Mesendoderm (in vitro differentiated cells): ENCODE results near the gene ZMAT3.
A peak's percentile ranks its signal among the peaks of the same experiment; 100 is the strongest.

Source experiments
- DNase-seq: peaks from one replicate; pipeline ENCODE4 v3.0.0; 2013
- H2AK5ac ChIP-seq: 2 replicates; pipeline ENCODE4 v1.6.1; 2013; ENCODE audit warnings: low read length, inconsistent platforms
- H2BK120ac ChIP-seq: 2 replicates; pipeline ENCODE4 v1.6.1; 2013; ENCODE audit warnings: low read depth, mild to moderate bottlenecking, low read length, moderate library complexity, mixed read lengths
- H2BK15ac ChIP-seq: replicated peaks from 2 replicates; pipeline ENCODE4 v1.6.1; 2013; ENCODE audit warnings: low read depth, mild to moderate bottlenecking, moderate library complexity
- H2BK5ac ChIP-seq: 2 replicates; pipeline ENCODE4 v1.6.1; 2013; ENCODE audit warnings: low read length, inconsistent platforms
- H3K18ac ChIP-seq: 2 replicates; pipeline ENCODE4 v1.6.1; 2013; ENCODE audit warnings: mild to moderate bottlenecking, low read length, mixed read lengths
- H3K23ac ChIP-seq: one replicate; pipeline ENCODE4 v1.6.1; 2013; ENCODE audit warnings: low read length
- H3K27ac ChIP-seq: 2 replicates; pipeline ENCODE4 v1.5.1; 2013; ENCODE audit warnings: low read depth, mild to moderate bottlenecking, inconsistent platforms, low read length, moderate library complexity
- H3K27me3 ChIP-seq: 2 replicates; pipeline ENCODE4 v1.6.1; 2013; ENCODE audit warnings: low read length, control low read depth, mild to moderate bottlenecking, inconsistent platforms; ENCODE audit not compliant: insufficient read depth, poor library complexity
- H3K36me3 ChIP-seq: 2 replicates; pipeline ENCODE4 v1.6.1; 2013; ENCODE audit warnings: low read length, inconsistent platforms; ENCODE audit not compliant: control insufficient read depth, insufficient read depth
- H3K4ac ChIP-seq: one replicate; pipeline ENCODE4 v1.6.1; 2013; ENCODE audit warnings: low read depth, mild to moderate bottlenecking, low read length, moderate library complexity
- H3K4me1 ChIP-seq: 2 replicates; pipeline ENCODE4 v1.6.1; 2013; ENCODE audit warnings: low read depth, low read length, inconsistent platforms; ENCODE audit not compliant: control insufficient read depth
- H3K4me2 ChIP-seq: 2 replicates; pipeline ENCODE4 v1.6.1; 2013; ENCODE audit warnings: low read length
- H3K4me3 ChIP-seq: 2 replicates; pipeline ENCODE4 v1.5.1; 2013; ENCODE audit warnings: mild to moderate bottlenecking, low read length
- H3K56ac ChIP-seq: one replicate; pipeline ENCODE4 v1.6.1; 2013; ENCODE audit warnings: low read length
- H3K79me1 ChIP-seq: 2 replicates; pipeline ENCODE4 v1.6.1; 2013; ENCODE audit warnings: low read length, inconsistent platforms
- H3K79me2 ChIP-seq: 2 replicates; pipeline ENCODE4 v1.6.1; 2013; ENCODE audit warnings: mild to moderate bottlenecking, low read length; ENCODE audit not compliant: control insufficient read depth, insufficient read depth
- H3K9ac ChIP-seq: 2 replicates; pipeline ENCODE4 v1.6.1; 2013; ENCODE audit warnings: low read length, inconsistent platforms
- H4K5ac ChIP-seq: one replicate; pipeline ENCODE4 v1.6.1; 2013; ENCODE audit warnings: low read length
- H4K8ac ChIP-seq: one replicate; pipeline ENCODE4 v1.6.1; 2013; ENCODE audit warnings: low read depth, mild to moderate bottlenecking, control low read depth, low read length, moderate library complexity
- WGBS: extraction: QIAGEN DNeasy Blood & Tissue Kit; methylation state at CpG from one replicate; pipeline ENCODE4 v1.1.7; 2013; ENCODE audit warnings: low lambda C conversion rate, missing lambda C conversion rate; ENCODE audit not compliant: insufficient coverage; ENCODE audit errors: extremely low coverage; 5-methylcytosine and 5-hydroxymethylcytosine counted together

The ZMAT3 gene

GRCh38 chr3:179088306-179088705, 16.7 kb upstream of the ZMAT3 start:
- DNase-seq = peak; percentile 22
- H2BK15ac ChIP-seq = no peak overlapping the region
- no peak overlapping the region for H3K23ac ChIP-seq
- no peaks in the 10 kb centered on the region for H3K79me2 ChIP-seq
- no peaks in the 10 kb centered on the region for H3K79me1 ChIP-seq
- H3K4me1 ChIP-seq = no peaks in the 10 kb centered on the region
- no peak overlapping the region for H3K27ac ChIP-seq
- H3K4me3 ChIP-seq = no peak overlapping the region
- H3K4ac ChIP-seq = no peak overlapping the region
- no CpG with 5 or more reads among the region's 2 CpGs for WGBS
- H3K9ac ChIP-seq = no peak overlapping the region
- H2BK120ac ChIP-seq = no peak overlapping the region
- no peak overlapping the region for H3K56ac ChIP-seq
- no peak overlapping the region for H3K4me2 ChIP-seq
- H3K18ac ChIP-seq = no peak overlapping the region
- no peak overlapping the region for H4K5ac ChIP-seq
- no peak overlapping the region for H4K8ac ChIP-seq
- H3K36me3 ChIP-seq = no peaks in the 10 kb centered on the region
- no peak overlapping the region for H2AK5ac ChIP-seq
- no peaks in the 10 kb centered on the region for H3K27me3 ChIP-seq
- no peak overlapping the region for H2BK5ac ChIP-seq

- no peak overlapping the region for H3K27ac ChIP-seq
- H3K79me2 ChIP-seq = no peaks in the 10 kb centered on the region
- no peaks in the 10 kb centered on the region for H3K79me1 ChIP-seq
- no peak overlapping the region for H2AK5ac ChIP-seq
- H3K4me3 ChIP-seq = no peak overlapping the region
- H3K18ac ChIP-seq = no peak overlapping the region
- H3K23ac ChIP-seq = no peak overlapping the region
- H3K9ac ChIP-seq = no peak overlapping the region
- no peak overlapping the region for H2BK5ac ChIP-seq
- no peaks in the 10 kb centered on the region for H3K36me3 ChIP-seq
- H4K8ac ChIP-seq = no peak overlapping the region
- H2BK15ac ChIP-seq = no peak overlapping the region
- H3K4me2 ChIP-seq = no peak overlapping the region
- H3K4me1 ChIP-seq = no peaks in the 10 kb centered on the region
- WGBS = no CpG with 5 or more reads among the region's 2 CpGs
- peak; percentile 20 for DNase-seq
- no peak overlapping the region for H2BK120ac ChIP-seq
- H3K56ac ChIP-seq = no peak overlapping the region
- H4K5ac ChIP-seq = no peak overlapping the region
- H3K4ac ChIP-seq = no peak overlapping the region
- no peaks in the 10 kb centered on the region for H3K27me3 ChIP-seq
These were observed 12.4 kb upstream of the ZMAT3 start for GRCh38 chr3:179083977-179084376.

GRCh38 chr3:179082416-179082815, 10.8 kb upstream of the ZMAT3 start:
- no peaks in the 10 kb centered on the region for H3K36me3 ChIP-seq
- no peak overlapping the region for H3K27ac ChIP-seq

GRCh38 chr3:179081885-179082284, 10.3 kb upstream of the ZMAT3 start:
- Histone ChIP-seq H3K36me3 (no peaks in the 10 kb centered on the region), H2AK5ac (no peak overlapping the region), H3K4me2 (no peak overlapping the region), H2BK120ac (no peak overlapping the region), H4K8ac (no peak overlapping the region), H2BK15ac (no peak overlapping the region), H3K4ac (no peak overlapping the region), H3K56ac (no peak overlapping the region), H3K79me2 (no peaks in the 10 kb centered on the region), H3K23ac (no peak overlapping the region), H3K79me1 (no peaks in the 10 kb centered on the region), H4K5ac (no peak overlapping the region), H3K4me3 (no peak overlapping the region), H3K4me1 (no peaks in the 10 kb centered on the region), H3K27ac (no peak overlapping the region), H3K9ac (no peak overlapping the region), H3K18ac (no peak overlapping the region), H3K27me3 (no peaks in the 10 kb centered on the region), H2BK5ac (no peak overlapping the region)
- DNase-seq = peak; percentile 8
- WGBS = no CpG with 5 or more reads among the region's 2 CpGs

More at GRCh38 chr3:179082416-179082815, 10.8 kb upstream of the ZMAT3 start:
- H3K4me1 ChIP-seq = no peaks in the 10 kb centered on the region
- no peaks in the 10 kb centered on the region for H3K79me2 ChIP-seq
- H2BK15ac ChIP-seq = no peak overlapping the region
- H3K23ac ChIP-seq = no peak overlapping the region
- no peak overlapping the region for H3K4me3 ChIP-seq
- no peaks in the 10 kb centered on the region for H3K27me3 ChIP-seq
- no peak overlapping the region for H4K5ac ChIP-seq
- H4K8ac ChIP-seq = no peak overlapping the region
- no peak overlapping the region for H3K18ac ChIP-seq
- no peak overlapping the region for H3K4me2 ChIP-seq
- DNase-seq = peak; percentile 32
- H3K9ac ChIP-seq = no peak overlapping the region
- no peaks in the 10 kb centered on the region for H3K79me1 ChIP-seq
- no peak overlapping the region for H2AK5ac ChIP-seq
- H3K4ac ChIP-seq = no peak overlapping the region
- no peak overlapping the region for H3K56ac ChIP-seq
- no peak overlapping the region for H2BK5ac ChIP-seq
- WGBS = no CpG with 5 or more reads among the region's 3 CpGs
- H2BK120ac ChIP-seq = no peak overlapping the region

GRCh38 chr3:179079537-179079936, 7.9 kb upstream of the ZMAT3 start:
- WGBS = no CpG with 5 or more reads among the region's 4 CpGs
- Histone ChIP-seq H3K79me2 (no peaks in the 10 kb centered on the region), H4K8ac (no peak overlapping the region), H3K4me2 (no peak overlapping the region), H3K56ac (no peak overlapping the region), H3K23ac (no peak overlapping the region), H3K4me3 (no peak overlapping the region), H2BK15ac (no peak overlapping the region), H4K5ac (no peak overlapping the region), H3K9ac (no peak overlapping the region), H3K27me3 (no peaks in the 10 kb centered on the region), H2BK5ac (no peak overlapping the region), H3K18ac (no peak overlapping the region), H2AK5ac (no peak overlapping the region), H3K27ac (no peak overlapping the region), H3K4me1 (no peaks in the 10 kb centered on the region), H3K79me1 (no peaks in the 10 kb centered on the region), H3K36me3 (no peaks in the 10 kb centered on the region), H2BK120ac (no peak overlapping the region), H3K4ac (no peak overlapping the region)
- DNase-seq = no peak

GRCh38 chr3:179076243-179077027, 4.8 kb upstream of the ZMAT3 start:
- Histone ChIP-seq H3K4me2 (no peak overlapping the region), H3K4me3 (no peak overlapping the region), H4K8ac (no peak overlapping the region), H3K79me2 (no peaks in the 10 kb centered on the region), H3K4me1 (no peaks in the 10 kb centered on the region), H3K36me3 (no peaks in the 10 kb centered on the region), H2AK5ac (no peak overlapping the region), H4K5ac (no peak overlapping the region), H2BK5ac (no peak overlapping the region), H3K9ac (no peak overlapping the region), H3K23ac (no peak overlapping the region), H3K56ac (no peak overlapping the region), H3K18ac (no peak overlapping the region), H3K4ac (no peak overlapping the region), H3K27ac (no peak overlapping the region), H3K79me1 (no peaks in the 10 kb centered on the region), H2BK120ac (no peak overlapping the region), H2BK15ac (no peak overlapping the region), H3K27me3 (no peaks in the 10 kb centered on the region)
- DNase-seq = no peak
- no CpG with 5 or more reads among the region's 4 CpGs for WGBS
